Activated CD8-positive, alpha-beta memory T cell treated with anti-CD3 and anti-CD28 coated beads, Interleukin-2, amount 50 U/mL, for 1 hour (primary cell): ENCODE measurements around the gene TMBIM6.
"Not testable (repeated sequence)": the region's sequence is repeated elsewhere in the genome, so short reads cannot be mapped to it uniquely, and the experiment has no call there.

ENCODE experiments used
- DNase-seq: peaks from one replicate; pipeline ENCODE4 v3.0.0-alpha.2; 2020; ENCODE audit errors: extremely low read depth

Gene TMBIM6, protein sequence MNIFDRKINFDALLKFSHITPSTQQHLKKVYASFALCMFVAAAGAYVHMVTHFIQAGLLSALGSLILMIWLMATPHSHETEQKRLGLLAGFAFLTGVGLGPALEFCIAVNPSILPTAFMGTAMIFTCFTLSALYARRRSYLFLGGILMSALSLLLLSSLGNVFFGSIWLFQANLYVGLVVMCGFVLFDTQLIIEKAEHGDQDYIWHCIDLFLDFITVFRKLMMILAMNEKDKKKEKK

GRCh38 chr12:49740930-49741881 lies at the start of gene TMBIM6:
Gene TMBIM6, plus strand, starts transcription at chr12:49741557. Its CDS starts 10,937 bp downstream, at chr12:49752494.
- DNase-seq = peak; percentile 99

GRCh38 chr12:49692851-49693250 lies 48.5 kb upstream of the TMBIM6 start:
- DNase-seq = no peak

- no peak for DNase-seq
Observed at GRCh38 chr12:49693931-49694444, 47.4 kb upstream of the TMBIM6 start.

DNA sequence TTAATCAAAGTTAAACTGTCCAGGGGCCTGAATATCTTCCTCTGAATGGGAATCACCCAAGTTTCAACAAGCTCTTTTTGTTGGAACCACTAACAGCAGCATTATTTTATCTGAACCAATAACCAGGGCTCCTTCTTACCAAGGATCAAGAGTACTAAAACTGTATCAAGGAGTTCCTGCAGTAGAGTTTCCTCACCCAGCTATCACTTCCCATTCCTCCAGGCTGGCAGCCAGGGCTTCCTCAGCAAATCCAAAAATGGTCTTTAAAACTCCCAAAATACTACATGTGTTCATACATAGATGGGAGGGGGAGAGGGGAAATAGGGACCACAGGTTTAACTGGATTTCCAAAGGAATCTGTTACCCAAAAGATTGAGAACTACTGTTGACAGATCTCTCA lies 44.6 kb upstream of the TMBIM6 start:
- DNase-seq = no peak

DNA sequence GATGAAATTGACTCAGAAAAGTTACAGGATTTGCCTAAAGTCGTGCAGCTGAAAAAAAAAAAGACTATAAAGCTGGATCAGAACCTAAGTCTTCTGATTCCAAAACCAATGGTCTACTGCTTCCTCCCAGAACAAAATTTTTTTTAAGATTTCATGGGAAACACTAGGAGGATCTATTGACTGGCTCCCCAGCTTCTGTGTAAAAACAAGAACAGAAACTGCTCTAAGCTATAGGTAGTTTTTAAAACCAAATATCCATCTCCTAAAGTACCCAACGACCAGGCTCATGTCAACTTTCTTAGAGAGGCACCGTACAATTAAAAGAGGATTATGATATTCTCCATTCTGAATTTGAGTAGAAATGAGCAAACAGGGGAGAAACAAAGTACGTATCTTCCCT lies 43.5 kb upstream of the TMBIM6 start:
- no peak for DNase-seq

GRCh38 chr12:49698619-49699545 lies 42.5 kb upstream of the TMBIM6 start:
- no peak for DNase-seq

DNA sequence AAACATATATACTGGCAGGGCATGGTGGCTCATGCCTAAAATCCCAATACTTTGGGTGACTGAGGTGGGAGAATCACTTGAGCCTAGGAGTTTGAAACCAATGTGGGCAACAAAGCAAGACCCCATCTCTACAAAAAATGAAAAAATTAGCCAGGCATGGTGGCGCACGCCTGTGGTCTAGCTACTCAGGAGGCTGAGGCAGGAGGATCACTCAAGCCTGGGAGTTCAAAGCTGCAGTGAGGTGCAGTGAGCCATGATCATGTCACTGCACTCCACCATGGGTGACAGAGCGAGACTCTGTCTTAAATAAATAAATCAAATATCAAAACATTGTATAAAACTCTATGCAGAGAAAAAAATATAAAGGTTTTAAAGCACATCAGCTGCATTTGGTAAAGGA lies 39.3 kb upstream of the TMBIM6 start:
- DNase-seq = no peak

DNA sequence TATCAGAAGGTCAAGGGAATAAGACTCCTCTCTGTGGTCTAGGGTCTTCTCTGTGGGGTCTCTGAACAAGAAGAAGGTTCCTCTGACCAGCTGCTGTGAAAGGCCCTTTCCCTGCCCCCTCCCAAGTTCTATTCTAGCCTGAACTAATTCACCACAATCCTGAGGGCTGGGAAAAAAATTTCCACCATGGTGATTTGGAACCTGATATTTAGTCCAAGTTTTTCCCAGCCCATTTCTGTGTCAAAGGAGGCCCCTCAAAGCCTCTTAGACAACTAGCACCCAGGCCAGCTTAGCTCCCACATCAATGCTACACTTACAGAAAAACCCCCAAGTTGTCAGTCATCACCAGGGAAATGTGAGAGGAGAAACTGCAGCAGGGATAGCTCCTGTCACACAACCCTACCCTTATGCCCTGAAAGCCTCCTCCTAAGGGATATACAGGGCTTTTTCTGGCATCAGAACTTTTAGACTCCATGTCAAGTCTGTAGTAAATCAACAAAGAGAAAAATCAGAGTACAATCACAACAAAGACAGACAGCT lies 38.6 kb upstream of the TMBIM6 start:
- no peak for DNase-seq

DNA sequence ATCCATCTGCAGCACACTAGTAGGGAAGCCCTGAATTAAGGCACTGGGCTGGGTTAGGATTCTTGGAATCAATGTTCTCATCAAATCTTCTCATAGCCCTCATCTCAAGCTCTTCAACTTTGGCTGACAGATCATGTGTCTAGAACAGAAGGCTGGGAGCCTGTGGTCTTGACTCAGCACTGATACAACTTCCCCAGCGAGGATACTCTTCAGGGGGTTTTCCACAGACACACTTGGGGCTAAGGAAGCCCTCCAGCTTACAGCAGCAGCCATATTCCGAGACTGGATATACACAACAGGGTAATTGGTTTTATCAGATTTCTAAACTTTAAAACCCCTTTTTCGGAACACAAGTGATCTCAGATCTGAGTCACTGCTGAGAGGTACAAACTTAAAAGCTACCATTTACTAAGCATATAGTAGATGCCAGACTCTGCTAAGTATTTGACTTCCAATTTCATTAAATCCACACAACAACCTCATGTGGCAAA lies 37.7 kb upstream of the TMBIM6 start:
- DNase-seq = no peak

- no peak for DNase-seq
Observed at GRCh38 chr12:49705479-49706134, 35.8 kb upstream of the TMBIM6 start.

DNA sequence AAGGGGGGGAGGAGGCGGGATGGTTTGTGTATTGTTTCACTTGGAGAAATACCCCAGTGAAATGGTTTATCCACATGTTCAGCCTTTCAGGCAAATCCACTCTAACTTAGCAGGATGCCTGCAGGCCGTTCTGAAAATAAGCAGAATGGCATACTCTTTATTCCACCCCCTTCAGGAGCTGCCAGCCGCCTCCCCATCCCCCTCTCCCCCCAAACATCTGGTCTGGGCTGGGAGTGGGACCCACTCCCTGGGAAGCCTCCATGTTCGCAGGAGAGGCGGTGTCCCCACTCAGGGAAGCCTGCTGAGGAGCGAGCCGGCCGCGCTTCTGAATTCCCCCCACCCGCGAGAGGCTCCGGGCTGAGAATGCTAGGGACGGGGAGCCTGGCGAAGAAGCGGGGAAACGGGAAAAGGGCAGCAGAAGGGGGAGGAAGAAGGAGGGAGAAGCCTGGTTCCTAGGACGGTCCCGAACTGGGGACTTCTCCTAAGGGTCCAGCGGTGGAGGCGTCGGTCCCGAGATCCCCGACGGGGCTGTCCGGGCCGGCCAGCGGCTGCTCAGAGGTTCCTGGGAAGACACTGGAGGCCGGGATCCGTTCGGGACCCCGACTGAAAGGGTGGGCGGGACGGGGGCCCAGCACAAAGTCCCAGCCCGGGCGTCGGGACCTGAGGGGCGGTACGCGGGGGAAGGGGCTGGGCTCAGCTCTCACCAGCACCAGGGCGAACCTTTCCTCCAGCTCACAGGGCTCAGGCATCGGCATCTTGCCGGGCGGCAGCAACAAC lies 34.8 kb upstream of the TMBIM6 start:
- DNase-seq = no peak

- DNase-seq = peak; percentile 93
Observed at GRCh38 chr12:49707128-49707811, 34.1 kb upstream of the TMBIM6 start, which contains the start of gene FMNL3. Gene FMNL3, minus strand, starts transcription at chr12:49707405. Its CDS starts 225 bp downstream, at chr12:49707180.

- no peak for DNase-seq
Observed at GRCh38 chr12:49707812-49708147, 33.6 kb upstream of the TMBIM6 start.

GRCh38 chr12:49708851-49709250 lies 32.5 kb upstream of the TMBIM6 start:
- no peak for DNase-seq

GRCh38 chr12:49713952-49714351 lies 27.4 kb upstream of the TMBIM6 start:
- not testable (repeated sequence) for DNase-seq

- DNase-seq = no peak
Observed at GRCh38 chr12:49716553-49716952, 24.8 kb upstream of the TMBIM6 start.

GRCh38 chr12:49717800-49718199 lies 23.6 kb upstream of the TMBIM6 start:
- not testable (repeated sequence) for DNase-seq

DNA sequence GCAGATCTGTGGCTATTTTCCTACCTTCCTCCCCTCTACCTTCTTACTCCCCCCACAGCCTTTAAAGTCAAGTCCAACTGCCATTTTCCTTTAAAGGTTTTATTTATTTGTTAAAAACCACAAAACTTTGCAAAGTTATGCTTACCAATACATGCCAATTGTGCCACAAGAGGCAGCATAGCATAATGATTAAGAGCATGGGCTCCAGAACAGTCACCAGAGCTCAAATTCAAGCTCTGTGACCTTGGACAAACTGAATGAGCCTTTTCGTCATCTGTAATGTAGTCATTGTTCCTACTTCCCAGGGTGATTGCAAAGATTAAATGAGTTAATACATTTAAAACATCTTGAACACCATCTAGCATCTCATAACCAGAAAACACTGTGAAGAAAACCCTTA lies 21.1 kb upstream of the TMBIM6 start:
- DNase-seq = no peak

DNA sequence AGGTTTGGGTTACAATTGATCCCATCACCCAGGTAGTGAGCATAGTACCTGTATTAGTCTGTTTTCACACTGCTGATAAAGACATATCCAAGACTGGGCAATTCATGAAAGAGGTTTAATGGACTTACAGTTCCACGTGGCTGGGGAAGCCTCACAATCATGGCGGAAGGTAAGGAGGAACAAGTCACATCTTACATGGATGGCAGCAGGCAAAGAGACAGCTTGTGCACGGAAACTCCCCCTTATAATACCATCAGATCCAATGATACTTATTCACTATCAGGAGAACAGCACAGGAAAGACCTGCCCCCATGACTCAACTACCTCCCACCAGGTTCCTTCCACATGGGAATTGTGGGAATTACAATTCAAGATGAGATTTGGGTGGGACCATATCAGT lies 20.0 kb upstream of the TMBIM6 start:
- DNase-seq = not testable (repeated sequence)
